ENCODE data around the gene SCAMP4.

DNA sequence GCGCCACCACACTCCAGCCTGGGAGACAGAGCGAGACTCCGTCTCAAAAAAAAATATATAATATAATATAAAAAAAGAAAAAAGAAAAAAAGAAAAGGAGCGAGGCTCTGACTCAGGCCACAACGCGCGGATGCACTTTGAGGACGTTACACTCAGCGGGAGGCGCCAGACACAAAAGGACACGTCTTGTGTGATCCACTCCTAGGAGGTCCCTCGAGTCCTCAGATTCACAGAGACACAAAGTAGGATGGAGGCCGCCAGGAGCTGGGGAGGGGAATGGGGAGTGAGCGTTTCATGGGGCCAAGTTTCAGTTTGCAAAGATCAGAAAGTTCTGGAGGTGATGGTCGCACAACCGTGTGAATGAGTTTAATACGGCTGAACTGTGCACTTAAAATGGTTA is 11.4 kb upstream of the SCAMP4 start:
- TF ChIP-seq, protein P1, sequence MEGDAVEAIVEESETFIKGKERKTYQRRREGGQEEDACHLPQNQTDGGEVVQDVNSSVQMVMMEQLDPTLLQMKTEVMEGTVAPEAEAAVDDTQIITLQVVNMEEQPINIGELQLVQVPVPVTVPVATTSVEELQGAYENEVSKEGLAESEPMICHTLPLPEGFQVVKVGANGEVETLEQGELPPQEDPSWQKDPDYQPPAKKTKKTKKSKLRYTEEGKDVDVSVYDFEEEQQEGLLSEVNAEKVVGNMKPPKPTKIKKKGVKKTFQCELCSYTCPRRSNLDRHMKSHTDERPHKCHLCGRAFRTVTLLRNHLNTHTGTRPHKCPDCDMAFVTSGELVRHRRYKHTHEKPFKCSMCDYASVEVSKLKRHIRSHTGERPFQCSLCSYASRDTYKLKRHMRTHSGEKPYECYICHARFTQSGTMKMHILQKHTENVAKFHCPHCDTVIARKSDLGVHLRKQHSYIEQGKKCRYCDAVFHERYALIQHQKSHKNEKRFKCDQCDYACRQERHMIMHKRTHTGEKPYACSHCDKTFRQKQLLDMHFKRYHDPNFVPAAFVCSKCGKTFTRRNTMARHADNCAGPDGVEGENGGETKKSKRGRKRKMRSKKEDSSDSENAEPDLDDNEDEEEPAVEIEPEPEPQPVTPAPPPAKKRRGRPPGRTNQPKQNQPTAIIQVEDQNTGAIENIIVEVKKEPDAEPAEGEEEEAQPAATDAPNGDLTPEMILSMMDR (conservative IDR thresholded peaks at IDR 0.05; ENCODE audit: low read depth in 2 of 2), result no peak
- TF ChIP-seq JUNB (IDR thresholded peaks at IDR 0.05; ENCODE audit: unreplicated experiment) (no peak), EZH2 (IDR thresholded peaks at IDR 0.05; ENCODE audit: low read depth, unreplicated experiment) (no peak), POLR2AphosphoS5 (IDR thresholded peaks at IDR 0.05; ENCODE audit: low read depth) (no peak), NANOG (IDR thresholded peaks at IDR 0.05; ENCODE audit: borderline replicate concordance) (no peak), EZH2phosphoT487 (IDR thresholded peaks at IDR 0.05; ENCODE audit: unreplicated experiment) (no peak)
- TF ChIP-seq, protein P2, sequence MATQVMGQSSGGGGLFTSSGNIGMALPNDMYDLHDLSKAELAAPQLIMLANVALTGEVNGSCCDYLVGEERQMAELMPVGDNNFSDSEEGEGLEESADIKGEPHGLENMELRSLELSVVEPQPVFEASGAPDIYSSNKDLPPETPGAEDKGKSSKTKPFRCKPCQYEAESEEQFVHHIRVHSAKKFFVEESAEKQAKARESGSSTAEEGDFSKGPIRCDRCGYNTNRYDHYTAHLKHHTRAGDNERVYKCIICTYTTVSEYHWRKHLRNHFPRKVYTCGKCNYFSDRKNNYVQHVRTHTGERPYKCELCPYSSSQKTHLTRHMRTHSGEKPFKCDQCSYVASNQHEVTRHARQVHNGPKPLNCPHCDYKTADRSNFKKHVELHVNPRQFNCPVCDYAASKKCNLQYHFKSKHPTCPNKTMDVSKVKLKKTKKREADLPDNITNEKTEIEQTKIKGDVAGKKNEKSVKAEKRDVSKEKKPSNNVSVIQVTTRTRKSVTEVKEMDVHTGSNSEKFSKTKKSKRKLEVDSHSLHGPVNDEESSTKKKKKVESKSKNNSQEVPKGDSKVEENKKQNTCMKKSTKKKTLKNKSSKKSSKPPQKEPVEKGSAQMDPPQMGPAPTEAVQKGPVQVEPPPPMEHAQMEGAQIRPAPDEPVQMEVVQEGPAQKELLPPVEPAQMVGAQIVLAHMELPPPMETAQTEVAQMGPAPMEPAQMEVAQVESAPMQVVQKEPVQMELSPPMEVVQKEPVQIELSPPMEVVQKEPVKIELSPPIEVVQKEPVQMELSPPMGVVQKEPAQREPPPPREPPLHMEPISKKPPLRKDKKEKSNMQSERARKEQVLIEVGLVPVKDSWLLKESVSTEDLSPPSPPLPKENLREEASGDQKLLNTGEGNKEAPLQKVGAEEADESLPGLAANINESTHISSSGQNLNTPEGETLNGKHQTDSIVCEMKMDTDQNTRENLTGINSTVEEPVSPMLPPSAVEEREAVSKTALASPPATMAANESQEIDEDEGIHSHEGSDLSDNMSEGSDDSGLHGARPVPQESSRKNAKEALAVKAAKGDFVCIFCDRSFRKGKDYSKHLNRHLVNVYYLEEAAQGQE (IDR thresholded peaks at IDR 0.05; ENCODE audit: unreplicated experiment), result no peak

Data from GM23338 (cell line).